Measurements from ENCODE around the gene KCTD20.

Gene KCTD20

DNA sequence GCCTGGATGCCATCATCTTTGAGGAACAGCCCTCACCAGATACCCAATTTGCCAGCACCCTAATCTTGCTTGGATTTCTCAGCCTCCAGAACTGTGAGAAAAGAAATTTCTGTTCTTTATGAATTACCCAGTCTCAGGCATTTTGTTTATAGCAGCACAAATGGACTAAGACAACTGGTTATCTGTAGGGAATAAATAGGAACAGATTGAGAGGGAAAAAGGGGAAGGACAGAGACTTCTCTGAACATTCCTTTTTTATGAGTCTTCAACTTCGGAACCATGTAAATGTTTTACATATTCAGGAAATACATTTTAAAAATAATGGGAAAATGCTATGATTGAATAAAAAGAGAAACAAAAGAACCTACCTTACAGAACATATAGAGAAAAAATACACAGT lies 20.9 kb downstream of the KCTD20 start:
- no peak overlapping the region for H3K4me3 ChIP-seq (ENCODE audit: low read length)

DNA sequence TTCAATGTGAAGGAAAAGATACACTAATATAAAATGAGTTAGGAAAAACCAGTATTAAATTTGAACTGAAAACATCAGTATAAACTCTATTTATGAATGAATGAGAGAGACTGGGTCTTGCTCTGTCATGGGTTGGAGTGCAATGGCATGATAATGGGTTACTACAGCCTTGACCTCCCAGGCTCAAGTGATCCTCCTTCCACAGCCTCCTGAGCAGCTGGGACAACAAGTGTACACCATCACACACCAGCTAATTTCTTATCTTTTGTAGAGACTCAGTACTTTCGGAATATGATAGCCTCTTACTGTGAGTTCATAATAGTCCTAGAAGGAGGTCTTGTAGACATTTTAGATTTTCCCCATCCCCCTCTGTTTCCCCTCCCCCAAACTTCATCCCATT lies 21.4 kb downstream of the KCTD20 start:
- peaks cover 2% of the 10 kb centered on the region; the same call in 1 of the 2 replicates for H4K20me1 ChIP-seq (ENCODE audit: insufficient read depth, low read length)
- no peak overlapping the region for H3K27ac ChIP-seq (ENCODE audit: low read length)
- H3K4me3 ChIP-seq (ENCODE audit: low read length): no peak overlapping the region
- no peak overlapping the region for H3K9ac ChIP-seq (ENCODE audit: low read length)
- H3K9me2 ChIP-seq (replicated peaks; ENCODE audit: insufficient read depth, low read length): no peaks in the 10 kb centered on the region
- H3K4me2 ChIP-seq (ENCODE audit: low read depth, low read length): no peak overlapping the region
- no peaks in the 10 kb centered on the region for H3K27me3 ChIP-seq (replicated peaks; ENCODE audit: insufficient read depth, low read length)
- H3K36me3 ChIP-seq (replicated peaks; ENCODE audit: insufficient read depth, low read length): 0 out of 2 replicates have a peak, but pooled peaks cover 3% of the 10 kb centered on the region
- no peaks in the 10 kb centered on the region for H3K9me3 ChIP-seq (replicated peaks; ENCODE audit: insufficient read depth, low read length)
- H3K4me1 ChIP-seq (ENCODE audit: low read length): no peaks in the 10 kb centered on the region
- DNase-seq: no peak
- H3K79me2 ChIP-seq (ENCODE audit: low read length): peaks cover 93% of the 10 kb centered on the region
- H3F3A ChIP-seq (ENCODE audit: insufficient read depth, low read length): no peaks in the 10 kb centered on the region
- H2AFZ ChIP-seq (ENCODE audit: low read length): no peak overlapping the region
- TF ChIP-seq, protein P1, sequence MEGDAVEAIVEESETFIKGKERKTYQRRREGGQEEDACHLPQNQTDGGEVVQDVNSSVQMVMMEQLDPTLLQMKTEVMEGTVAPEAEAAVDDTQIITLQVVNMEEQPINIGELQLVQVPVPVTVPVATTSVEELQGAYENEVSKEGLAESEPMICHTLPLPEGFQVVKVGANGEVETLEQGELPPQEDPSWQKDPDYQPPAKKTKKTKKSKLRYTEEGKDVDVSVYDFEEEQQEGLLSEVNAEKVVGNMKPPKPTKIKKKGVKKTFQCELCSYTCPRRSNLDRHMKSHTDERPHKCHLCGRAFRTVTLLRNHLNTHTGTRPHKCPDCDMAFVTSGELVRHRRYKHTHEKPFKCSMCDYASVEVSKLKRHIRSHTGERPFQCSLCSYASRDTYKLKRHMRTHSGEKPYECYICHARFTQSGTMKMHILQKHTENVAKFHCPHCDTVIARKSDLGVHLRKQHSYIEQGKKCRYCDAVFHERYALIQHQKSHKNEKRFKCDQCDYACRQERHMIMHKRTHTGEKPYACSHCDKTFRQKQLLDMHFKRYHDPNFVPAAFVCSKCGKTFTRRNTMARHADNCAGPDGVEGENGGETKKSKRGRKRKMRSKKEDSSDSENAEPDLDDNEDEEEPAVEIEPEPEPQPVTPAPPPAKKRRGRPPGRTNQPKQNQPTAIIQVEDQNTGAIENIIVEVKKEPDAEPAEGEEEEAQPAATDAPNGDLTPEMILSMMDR (IDR thresholded peaks at IDR 0.05; ENCODE audit: low read length): no peak
- TF ChIP-seq EZH2 (optimal IDR thresholded peaks at IDR 0.05; ENCODE audit: low read depth, low read length): no peak
- no peak for TF ChIP-seq EZH2phosphoT487 (IDR thresholded peaks at IDR 0.05; ENCODE audit: low read length)

More for the DNA sequence above, 20.9 kb downstream of the KCTD20 start:
- no peak overlapping the region for H2AFZ ChIP-seq (ENCODE audit: low read length)
- 0 out of 2 replicates have a peak, but pooled peaks cover 3% of the 10 kb centered on the region for H3K36me3 ChIP-seq (replicated peaks; ENCODE audit: insufficient read depth, low read length)
- no peaks in the 10 kb centered on the region for H3F3A ChIP-seq (ENCODE audit: insufficient read depth, low read length)
- H3K9me2 ChIP-seq (replicated peaks; ENCODE audit: insufficient read depth, low read length): no peaks in the 10 kb centered on the region
- DNase-seq: no peak
- H3K79me2 ChIP-seq (ENCODE audit: low read length): peaks cover 93% of the 10 kb centered on the region
- no peaks in the 10 kb centered on the region for H3K27me3 ChIP-seq (replicated peaks; ENCODE audit: insufficient read depth, low read length)
- no peak overlapping the region for H3K9ac ChIP-seq (ENCODE audit: low read length)
- H3K27ac ChIP-seq (ENCODE audit: low read length): no peak overlapping the region
- H4K20me1 ChIP-seq (ENCODE audit: insufficient read depth, low read length): peaks cover 2% of the 10 kb centered on the region; the same call in 1 of the 2 replicates
- H3K4me1 ChIP-seq (ENCODE audit: low read length): no peaks in the 10 kb centered on the region
- H3K9me3 ChIP-seq (replicated peaks; ENCODE audit: insufficient read depth, low read length): no peaks in the 10 kb centered on the region
- TF ChIP-seq EZH2 (optimal IDR thresholded peaks at IDR 0.05; ENCODE audit: low read depth, low read length) (no peak), EZH2phosphoT487 (IDR thresholded peaks at IDR 0.05; ENCODE audit: low read length) (no peak)
- TF ChIP-seq, protein P1 (IDR thresholded peaks at IDR 0.05; ENCODE audit: low read length): no peak
- no peak overlapping the region for H3K4me2 ChIP-seq (ENCODE audit: low read depth, low read length)

- H3F3A ChIP-seq (ENCODE audit: insufficient read depth, low read length): no peaks in the 10 kb centered on the region
- TF ChIP-seq EZH2 (optimal IDR thresholded peaks at IDR 0.05; ENCODE audit: low read depth, low read length) (no peak), EZH2phosphoT487 (IDR thresholded peaks at IDR 0.05; ENCODE audit: low read length) (no peak)
- TF ChIP-seq, protein P1 (IDR thresholded peaks at IDR 0.05; ENCODE audit: low read length): no peak
These were observed 24.8 kb downstream of the KCTD20 start for GRCh38 chr6:36467625-36468024.

More at GRCh38 chr6:36467625-36468024, 24.8 kb downstream of the KCTD20 start:
- no peaks in the 10 kb centered on the region for H3K9me2 ChIP-seq (replicated peaks; ENCODE audit: insufficient read depth, low read length)
- H3K27ac ChIP-seq (ENCODE audit: low read length): no peak overlapping the region
- H3K4me1 ChIP-seq (ENCODE audit: low read length): no peaks in the 10 kb centered on the region
- H3K9me3 ChIP-seq (replicated peaks; ENCODE audit: insufficient read depth, low read length): no peaks in the 10 kb centered on the region
- H4K20me1 ChIP-seq (ENCODE audit: insufficient read depth, low read length): no peaks in the 10 kb centered on the region
- H3K4me2 ChIP-seq (ENCODE audit: low read depth, low read length): no peak overlapping the region
- H3K9ac ChIP-seq (ENCODE audit: low read length): no peak overlapping the region
- no peak overlapping the region for H2AFZ ChIP-seq (ENCODE audit: low read length)
- H3K4me3 ChIP-seq (ENCODE audit: low read length): no peak overlapping the region
- peaks cover 3% of the 10 kb centered on the region; the same call in 1 of the 2 replicates for H3K36me3 ChIP-seq (replicated peaks; ENCODE audit: insufficient read depth, low read length)
- peaks cover 81% of the 10 kb centered on the region for H3K79me2 ChIP-seq (ENCODE audit: low read length)
- no peaks in the 10 kb centered on the region for H3K27me3 ChIP-seq (replicated peaks; ENCODE audit: insufficient read depth, low read length)
- no peak for DNase-seq

Data from MM.1S (cell line).